ENCODE measurements around the gene UGDH. TPM values are rescaled to one million over a fixed set of nuclear protein-coding genes. Genes with fewer than 3 reads are reported as not detected.
"Not testable (repeated sequence)": the region's sequence is repeated elsewhere in the genome, so short reads cannot be mapped to it uniquely, and the experiment has no call there.

The UGDH gene
- total RNA-seq, 3 donors from 2014 or later: 68.3 to 134 (median 74.9) TPM

DNA sequence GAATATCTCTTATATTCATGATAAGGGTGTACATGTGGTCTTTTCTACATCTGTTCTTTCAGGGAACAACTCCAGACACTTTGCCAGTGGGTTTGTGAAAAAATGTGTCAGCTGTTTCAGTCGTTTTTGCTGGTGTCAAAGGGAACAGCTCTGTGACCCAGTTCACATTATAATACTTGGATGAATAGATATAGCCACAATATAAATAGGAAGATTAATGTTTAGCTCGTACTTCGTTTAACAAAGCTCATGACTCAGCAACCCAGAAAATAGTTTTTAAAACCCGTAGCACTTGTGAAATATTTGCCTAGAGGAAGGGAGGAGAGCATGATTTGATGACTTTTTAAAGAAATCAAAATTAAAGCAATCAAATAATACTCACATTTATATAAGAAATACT lies 60.5 kb downstream of the UGDH start:
- no peak overlapping the region for H3K27ac ChIP-seq
- intact Hi-C loops (cut with DNase I; ENCODE audit: low total_unique reads): loop anchor here (10.0 kb wide), 1 partner anchor 508 kb away; the partner anchor contains the start of gene PDS5A
- H3K27me3 ChIP-seq: no peaks in the 10 kb centered on the region
- no peak for DNase-seq (ENCODE audit: low spot score in 2 of 2)
- TF ChIP-seq POLR2AphosphoS5 (IDR thresholded peaks at IDR 0.05) (no peak), POLR2A (IDR thresholded peaks at IDR 0.05) (no peak)
- TF ChIP-seq, protein P1, sequence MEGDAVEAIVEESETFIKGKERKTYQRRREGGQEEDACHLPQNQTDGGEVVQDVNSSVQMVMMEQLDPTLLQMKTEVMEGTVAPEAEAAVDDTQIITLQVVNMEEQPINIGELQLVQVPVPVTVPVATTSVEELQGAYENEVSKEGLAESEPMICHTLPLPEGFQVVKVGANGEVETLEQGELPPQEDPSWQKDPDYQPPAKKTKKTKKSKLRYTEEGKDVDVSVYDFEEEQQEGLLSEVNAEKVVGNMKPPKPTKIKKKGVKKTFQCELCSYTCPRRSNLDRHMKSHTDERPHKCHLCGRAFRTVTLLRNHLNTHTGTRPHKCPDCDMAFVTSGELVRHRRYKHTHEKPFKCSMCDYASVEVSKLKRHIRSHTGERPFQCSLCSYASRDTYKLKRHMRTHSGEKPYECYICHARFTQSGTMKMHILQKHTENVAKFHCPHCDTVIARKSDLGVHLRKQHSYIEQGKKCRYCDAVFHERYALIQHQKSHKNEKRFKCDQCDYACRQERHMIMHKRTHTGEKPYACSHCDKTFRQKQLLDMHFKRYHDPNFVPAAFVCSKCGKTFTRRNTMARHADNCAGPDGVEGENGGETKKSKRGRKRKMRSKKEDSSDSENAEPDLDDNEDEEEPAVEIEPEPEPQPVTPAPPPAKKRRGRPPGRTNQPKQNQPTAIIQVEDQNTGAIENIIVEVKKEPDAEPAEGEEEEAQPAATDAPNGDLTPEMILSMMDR (IDR thresholded peaks at IDR 0.05): no peak
- no peaks in the 10 kb centered on the region for H3K9me3 ChIP-seq
- H3K36me3 ChIP-seq: no peaks in the 10 kb centered on the region
- no peak overlapping the region for H3K4me3 ChIP-seq
- H3K4me1 ChIP-seq: no peaks in the 10 kb centered on the region

DNA sequence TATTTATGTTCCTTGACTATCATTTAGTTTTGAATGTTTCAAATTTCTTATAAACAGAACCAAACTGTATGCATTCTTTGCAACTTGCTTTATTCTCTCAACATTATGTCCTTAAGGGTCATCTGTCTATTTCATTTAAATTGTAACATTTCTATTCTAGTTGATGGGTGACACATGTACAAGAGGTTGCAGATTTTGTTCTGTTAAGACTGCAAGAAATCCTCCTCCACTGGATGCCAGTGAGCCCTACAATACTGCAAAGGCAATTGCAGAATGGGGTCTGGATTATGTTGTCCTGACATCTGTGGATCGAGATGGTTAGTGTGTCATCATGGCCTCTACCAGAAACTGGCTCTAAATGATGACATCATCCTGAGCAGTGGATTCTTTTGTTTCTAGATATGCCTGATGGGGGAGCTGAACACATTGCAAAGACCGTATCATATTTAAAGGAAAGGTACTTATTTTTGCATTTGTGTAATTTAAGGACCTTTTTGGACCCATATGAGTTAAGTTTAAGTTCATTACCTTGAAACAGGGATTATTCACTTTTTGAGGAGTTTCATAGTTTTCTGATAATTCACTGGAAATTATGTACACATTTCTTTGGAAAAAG lies 62.2 kb downstream of the UGDH start:
- Histone ChIP-seq H3K4me3 (no peak overlapping the region), H3K27ac (no peak overlapping the region), H3K36me3 (no peaks in the 10 kb centered on the region), H3K4me1 (no peaks in the 10 kb centered on the region), H3K9me3 (no peaks in the 10 kb centered on the region), H3K27me3 (no peaks in the 10 kb centered on the region)
- TF ChIP-seq, protein P1 (IDR thresholded peaks at IDR 0.05): no peak
- TF ChIP-seq POLR2A (IDR thresholded peaks at IDR 0.05): no peak
- DNase-seq (ENCODE audit: low spot score in 2 of 2): no peak
- intact Hi-C loops (cut with DNase I; ENCODE audit: low total_unique reads): loop anchor here (10.0 kb wide), 1 partner anchor 510 kb away; the partner anchor contains the start of gene PDS5A

DNA sequence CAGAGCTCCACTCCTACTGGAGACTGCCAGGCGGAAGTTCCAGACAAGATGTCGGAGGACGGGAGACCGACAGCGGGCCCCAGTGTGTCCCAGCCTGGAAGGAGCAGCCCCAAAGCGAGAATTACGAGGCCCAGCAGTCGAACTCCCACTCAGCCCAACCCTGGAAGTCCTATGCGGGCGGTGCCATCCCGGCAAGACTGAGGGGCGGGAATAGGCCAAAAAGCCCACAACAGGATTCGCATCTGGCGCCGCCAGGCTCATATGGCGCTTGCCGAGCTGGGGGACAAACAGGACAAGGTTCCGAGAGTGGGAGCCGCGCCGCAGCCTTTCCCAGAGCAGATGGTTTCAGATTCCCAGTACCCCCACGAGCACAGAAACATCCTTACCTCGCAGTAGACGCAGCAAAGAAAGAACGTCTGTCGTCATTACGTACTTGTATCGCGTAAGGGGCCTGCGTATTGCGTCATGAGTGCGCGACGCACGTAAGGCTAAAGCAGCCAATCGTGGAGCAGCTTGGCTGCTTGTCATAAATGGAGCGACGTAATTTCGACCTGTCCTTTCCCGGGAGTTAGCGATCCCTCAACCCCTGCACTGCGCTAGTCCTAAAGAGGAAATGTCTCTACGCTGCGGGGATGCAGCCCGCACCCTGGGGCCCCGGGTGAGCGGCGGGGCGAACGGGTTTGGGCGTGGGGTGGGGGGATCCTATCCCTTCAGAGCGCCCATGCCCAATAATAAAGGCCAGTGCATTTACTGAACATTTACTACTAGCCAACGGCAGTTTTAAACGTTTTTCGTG lies 68.5 kb downstream of the UGDH start, which contains the start of the genes LIAS and RPL9:
Gene LIAS (plus strand): TSS at position 552 of the 796 bp plus-strand sequence. CDS start 62 bp downstream, at position 614.
Gene RPL9 (minus strand): TSS at position 418 of the 796 bp plus-strand sequence. CDS start 483 bp downstream, outside the sequence.
- peak; percentile 96 to 97 for DNase-seq (ENCODE audit: low spot score in 2 of 2)
- TF ChIP-seq POLR2A (IDR thresholded peaks at IDR 0.05) (peak; percentile 87), POLR2AphosphoS5 (IDR thresholded peaks at IDR 0.05) (peak; percentile 99 to 100 (median 100))
- TF ChIP-seq, protein P1 (IDR thresholded peaks at IDR 0.05): no peak
- Histone ChIP-seq H3K27me3 (no peaks in the 10 kb centered on the region), H3K4me1 (peaks cover 0 to 9% of the 10 kb centered on the region in 2 donors), H3K4me3 (peak within 1 kb of the TSS; percentile 74 to 92 (median 77)), H3K27ac (peak within 1 kb of the TSS; percentile 99), H3K9me3 (no peaks in the 10 kb centered on the region), H3K36me3 (no peaks in the 10 kb centered on the region)
- intact Hi-C loops (cut with DNase I; ENCODE audit: low total_unique reads): no loop called here

DNA sequence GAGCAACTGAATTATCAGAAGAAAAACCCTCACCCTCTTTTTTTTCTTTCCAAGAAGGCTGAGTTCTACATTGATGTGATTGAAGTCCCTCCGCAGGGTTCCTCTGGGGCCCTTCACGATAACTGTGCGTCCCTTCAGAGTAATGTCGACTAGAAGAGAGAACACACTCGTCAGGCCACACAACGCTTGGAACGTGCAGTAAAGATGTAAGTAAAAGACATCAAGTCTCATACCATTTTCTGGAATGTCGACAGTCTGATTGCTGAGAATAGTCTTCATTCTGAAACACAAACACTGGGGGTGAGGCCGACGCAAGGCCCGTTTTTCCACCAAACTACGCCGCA lies 69.1 kb downstream of the UGDH start:
- H3K9me3 ChIP-seq; H3K4me1 ChIP-seq; H3K27me3 ChIP-seq; intact Hi-C loops (cut with DNase I; ENCODE audit: low total_unique reads); H3K36me3 ChIP-seq; DNase-seq (ENCODE audit: low spot score in 2 of 2): not testable (repeated sequence)
- Histone ChIP-seq H3K4me3 (peak overlapping the region; percentile 74 to 92 (median 77)), H3K27ac (peak overlapping the region; percentile 99)

DNA sequence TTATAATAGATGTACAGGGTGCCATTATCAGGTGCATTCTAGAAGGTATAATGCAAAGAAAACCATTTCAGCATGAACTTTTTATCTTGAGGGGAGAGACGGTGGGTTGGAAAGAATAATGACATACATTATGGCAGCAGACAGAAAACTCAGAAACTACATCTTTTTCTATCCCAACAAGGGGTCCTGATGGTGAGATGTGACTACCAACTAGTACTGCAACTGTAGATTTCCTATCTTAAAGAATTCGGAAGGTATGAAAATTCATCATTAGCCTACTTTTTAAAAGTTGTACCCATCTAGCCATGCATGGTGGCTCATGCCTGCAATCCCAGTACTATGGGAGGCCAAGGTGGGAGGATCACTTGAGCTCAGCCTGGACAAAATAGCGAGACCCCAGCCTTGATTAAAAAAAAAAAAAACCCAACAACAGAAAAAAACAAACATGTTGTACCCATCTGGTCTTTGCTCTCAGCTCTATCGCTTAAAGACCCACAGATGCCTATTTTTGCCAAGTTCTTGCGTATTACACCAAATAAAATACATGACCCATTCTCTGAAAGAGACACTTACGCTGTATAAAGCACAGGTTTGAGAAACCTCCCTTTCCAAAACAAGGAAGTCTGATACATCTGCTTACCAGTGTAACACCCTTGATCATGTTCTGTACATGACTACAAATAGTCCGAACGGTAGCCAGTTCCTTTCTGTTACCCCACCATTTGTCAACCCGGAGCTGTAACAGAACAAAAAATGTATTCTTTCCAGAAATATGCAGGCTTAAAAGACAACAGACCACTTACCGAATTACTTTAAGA lies 70.1 kb downstream of the UGDH start:
- no peaks in the 10 kb centered on the region for H3K9me3 ChIP-seq
- no peak for TF ChIP-seq POLR2AphosphoS5 (IDR thresholded peaks at IDR 0.05)
- no peak for DNase-seq (ENCODE audit: low spot score in 2 of 2)
- H3K27ac ChIP-seq: peak overlapping the region; percentile 99
- no peaks in the 10 kb centered on the region for H3K27me3 ChIP-seq
- peak overlapping the region; percentile 74 to 92 (median 77) for H3K4me3 ChIP-seq
- peaks cover 0 to 9% of the 10 kb centered on the region in 2 donors for H3K4me1 ChIP-seq
- H3K36me3 ChIP-seq: no peaks in the 10 kb centered on the region
- intact Hi-C loops (cut with DNase I; ENCODE audit: low total_unique reads): no loop called here

Measured in breast epithelium (tissue), 4 donors.